ENCODE measurements around the gene SNAPC5. TPM values are rescaled to one million over a fixed set of nuclear protein-coding genes. Genes with fewer than 3 reads are reported as not detected.

SNAPC5 gene
- total and polyA plus RNA-seq, 2 of the 13 experiments (the other 11 are each of a cell fraction or from before 2014, with no cell fraction given) = 14.8 to 36.2 TPM

GRCh38 chr15:66504563-66505429 lies 7.2 kb upstream of the SNAPC5 start, which contains the start of the genes RPL4 and ZWILCH (continued):
- TF ChIP-seq ZNF407 (CRISPR knock-in tag; IDR thresholded peaks at IDR 0.05; ENCODE audit: not compliant biosample characterization) = peak; percentile 35

Data from HepG2 (cell line).